Lower lobe of right lung (tissue), 2 donors: ENCODE data around the gene CDR2L. TPM values are rescaled to one million over a fixed set of nuclear protein-coding genes. Genes with fewer than 3 reads are reported as not detected.
A peak's percentile ranks its signal among the peaks of the same experiment; 100 is the strongest.
"Not testable (repeated sequence)": the region's sequence is repeated elsewhere in the genome, so short reads cannot be mapped to it uniquely, and the experiment has no call there.

Experiments
- ATAC-seq, 2 donors: fragments of 200-7000 bp; cut with Tn5 transposase; one replicate each; pipeline ENCODE4 v1.9.1; 2020 to 2022; ENCODE audit warnings: mild to moderate bottlenecking in 2 of 2, moderate library complexity in 2 of 2
- DNase-seq: peaks from one replicate; pipeline ENCODE4 v3.0.0-alpha.2; 2020
- H3K27ac ChIP-seq: fragments of 200-600 bp; one replicate; pipeline ENCODE4 v1.8.0; 2022
- H3K27me3 ChIP-seq: fragments of 200-600 bp; one replicate; pipeline ENCODE4 v1.8.0; 2022; ENCODE audit warnings: low read depth
- H3K36me3 ChIP-seq: fragments of 200-600 bp; one replicate; pipeline ENCODE4 v1.8.0; 2022; ENCODE audit warnings: mild to moderate bottlenecking
- H3K4me1 ChIP-seq: fragments of 200-600 bp; one replicate; pipeline ENCODE4 v1.8.0; 2022
- H3K4me3 ChIP-seq: fragments of 200-600 bp; one replicate; pipeline ENCODE4 v1.8.0; 2022; ENCODE audit warnings: mild to moderate bottlenecking
- H3K9me3 ChIP-seq: fragments of 200-600 bp; one replicate; pipeline ENCODE4 v1.8.0; 2022
- intact Hi-C: fragments of 100-400 bp; cut with DNase I; formaldehyde crosslinking; loops from one replicate; pipeline ENCODE4 v1.11.0; 2022
- total RNA-seq: library from RNA; stranded (reverse); fragmentation: NEBNext Ultra II Directional; extraction: Animal tissue kit (Norgen Biotek cat#: 25700); gene quantifications from one replicate; pipeline ENCODE4 v1.2.1, GENCODE V29; 2021
- TF ChIP-seq, protein P1 (sequence below): fragments of 200-600 bp; IDR thresholded peaks from one replicate; pipeline ENCODE4 v1.8.0; 2022; ENCODE audit warnings: antibody characterized with exemption, mild to moderate bottlenecking
- donor health status: DM: no; HTN: yes; CAD: no; lungs with severe emphysema.

The CDR2L gene
- total RNA-seq, 1 donor from 2014 or later = 12.6 TPM

DNA sequence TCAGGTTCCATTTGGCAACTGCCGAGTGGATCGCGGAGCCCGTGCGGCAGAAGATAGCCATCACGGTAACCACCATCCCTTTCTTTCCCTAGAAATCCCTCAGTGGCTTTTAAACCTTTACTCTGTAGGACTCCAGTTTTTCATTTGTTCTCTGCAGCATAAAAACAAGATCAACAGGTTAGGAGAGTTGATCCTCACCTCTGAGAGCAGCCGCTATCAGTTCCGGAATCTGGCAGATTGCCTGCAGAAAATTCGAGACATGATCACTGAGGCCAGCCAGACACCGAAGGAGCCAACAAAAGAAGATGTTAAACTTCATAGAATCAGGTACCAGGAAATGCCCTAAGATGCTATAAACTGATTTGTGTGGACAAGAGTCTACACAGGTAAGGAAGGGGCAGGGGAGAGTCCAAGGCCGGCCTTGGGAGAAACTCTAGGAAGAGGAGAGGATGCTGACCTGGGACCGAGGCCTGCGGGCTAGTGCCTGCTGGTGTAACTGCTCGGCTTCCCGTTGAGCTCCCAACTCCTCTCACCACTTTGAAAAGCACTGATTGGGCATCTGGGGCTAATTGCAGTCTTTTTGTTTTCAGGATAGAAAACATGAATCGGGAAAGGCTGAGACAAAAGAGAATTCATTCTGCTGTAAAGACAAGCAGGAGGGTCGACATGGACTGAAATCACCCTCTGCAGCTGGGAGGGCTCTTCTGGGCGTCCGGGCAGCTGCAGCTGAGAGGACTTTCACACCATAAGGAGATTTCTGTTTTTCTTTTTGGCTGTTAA lies 33.1 kb downstream of the CDR2L start:
- no peak for DNase-seq
- Histone ChIP-seq H3K9me3 (no peaks in the 10 kb centered on the region), H3K4me1 (no peaks in the 10 kb centered on the region), H3K27ac (no peak overlapping the region), H3K36me3 (peaks cover 64% of the 10 kb centered on the region), H3K4me3 (no peak overlapping the region), H3K27me3 (no peaks in the 10 kb centered on the region)
- TF ChIP-seq, protein P1, sequence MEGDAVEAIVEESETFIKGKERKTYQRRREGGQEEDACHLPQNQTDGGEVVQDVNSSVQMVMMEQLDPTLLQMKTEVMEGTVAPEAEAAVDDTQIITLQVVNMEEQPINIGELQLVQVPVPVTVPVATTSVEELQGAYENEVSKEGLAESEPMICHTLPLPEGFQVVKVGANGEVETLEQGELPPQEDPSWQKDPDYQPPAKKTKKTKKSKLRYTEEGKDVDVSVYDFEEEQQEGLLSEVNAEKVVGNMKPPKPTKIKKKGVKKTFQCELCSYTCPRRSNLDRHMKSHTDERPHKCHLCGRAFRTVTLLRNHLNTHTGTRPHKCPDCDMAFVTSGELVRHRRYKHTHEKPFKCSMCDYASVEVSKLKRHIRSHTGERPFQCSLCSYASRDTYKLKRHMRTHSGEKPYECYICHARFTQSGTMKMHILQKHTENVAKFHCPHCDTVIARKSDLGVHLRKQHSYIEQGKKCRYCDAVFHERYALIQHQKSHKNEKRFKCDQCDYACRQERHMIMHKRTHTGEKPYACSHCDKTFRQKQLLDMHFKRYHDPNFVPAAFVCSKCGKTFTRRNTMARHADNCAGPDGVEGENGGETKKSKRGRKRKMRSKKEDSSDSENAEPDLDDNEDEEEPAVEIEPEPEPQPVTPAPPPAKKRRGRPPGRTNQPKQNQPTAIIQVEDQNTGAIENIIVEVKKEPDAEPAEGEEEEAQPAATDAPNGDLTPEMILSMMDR = no peak
- no peak for ATAC-seq
- intact Hi-C loops = no loop called here

DNA sequence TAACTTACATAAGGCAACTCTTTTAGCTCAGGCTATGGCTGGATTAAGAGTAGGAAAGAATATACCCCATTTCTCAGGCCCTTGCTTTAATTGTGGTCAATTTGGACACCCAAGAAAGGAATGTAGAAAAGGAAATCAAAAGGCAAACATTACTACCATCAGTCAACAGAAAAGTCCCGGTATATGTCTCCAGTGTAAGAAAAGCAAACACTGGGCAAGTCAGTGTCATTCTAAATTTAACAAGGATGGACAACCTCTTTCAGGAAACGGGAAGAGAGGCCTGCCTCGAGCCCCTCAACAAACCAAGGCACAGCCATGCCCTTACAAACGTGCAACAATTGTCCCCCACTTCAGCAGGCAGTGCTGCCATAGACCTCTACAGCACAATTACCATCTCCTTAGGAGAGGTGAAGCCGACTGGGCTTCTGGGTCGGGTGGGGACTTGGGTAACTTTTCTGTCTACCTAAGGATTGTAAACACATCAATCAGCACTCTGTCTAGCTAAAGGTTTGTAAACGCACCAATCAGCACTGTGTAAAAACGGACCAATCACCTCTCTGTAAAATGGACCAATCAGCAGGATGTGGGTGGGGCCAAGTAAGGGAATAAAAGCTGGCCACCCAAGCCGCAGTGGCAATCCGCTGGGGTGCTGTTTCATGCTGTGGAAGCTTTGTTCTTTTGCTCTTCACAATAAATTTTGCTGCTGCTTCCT lies 37.4 kb downstream of the CDR2L start:
- TF ChIP-seq, protein P1 = no peak
- Histone ChIP-seq H3K9me3 (no peaks in the 10 kb centered on the region), H3K27me3 (no peaks in the 10 kb centered on the region), H3K4me1 (no peaks in the 10 kb centered on the region), H3K4me3 (no peak overlapping the region), H3K27ac (no peak overlapping the region), H3K36me3 (peaks cover 29% of the 10 kb centered on the region)
- intact Hi-C loops = no loop called here
- no peak for DNase-seq
- no peak for ATAC-seq

DNA sequence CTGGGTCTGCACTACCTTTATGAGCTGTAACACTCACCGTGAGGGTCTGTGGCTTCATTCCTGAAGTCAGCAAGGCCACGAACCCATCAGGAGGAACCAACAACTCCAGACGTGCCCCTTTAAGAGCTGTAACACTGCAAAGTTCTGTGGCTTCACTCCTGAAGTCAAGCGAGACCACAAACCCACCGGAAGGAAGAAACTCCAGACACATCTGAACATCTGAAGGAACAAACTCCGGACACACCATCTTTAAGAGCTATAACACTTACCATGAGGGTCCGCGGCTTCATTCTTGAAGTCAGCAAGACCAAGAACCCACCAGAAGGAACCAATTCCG lies 37.9 kb downstream of the CDR2L start:
- H3K9me3 ChIP-seq, DNase-seq, intact Hi-C loops, H3K4me1 ChIP-seq, H3K4me3 ChIP-seq, ATAC-seq, H3K27ac ChIP-seq, H3K27me3 ChIP-seq: not testable (repeated sequence)
- peaks cover 25% of the 10 kb centered on the region for H3K36me3 ChIP-seq

DNA sequence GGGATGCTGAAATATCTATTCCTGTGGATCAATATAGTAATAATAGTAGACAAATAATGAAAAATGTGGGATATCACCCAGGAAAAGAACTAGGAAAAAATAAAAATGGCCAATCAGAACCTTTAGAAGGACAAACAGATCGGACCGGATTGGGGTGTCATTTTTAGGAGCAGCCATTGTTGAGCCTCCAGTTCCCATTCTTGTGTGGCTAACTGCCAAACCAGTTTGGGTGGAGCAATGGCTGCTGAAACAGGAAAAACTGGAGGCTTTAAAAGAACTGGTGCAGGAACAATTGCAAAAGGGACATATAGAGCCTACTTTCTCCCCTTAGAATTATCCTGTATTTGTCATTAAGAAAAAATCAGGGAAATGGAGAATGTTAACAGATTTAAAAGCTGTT lies 39.2 kb downstream of the CDR2L start:
- intact Hi-C loops, DNase-seq, H3K4me3 ChIP-seq, H3K9me3 ChIP-seq, H3K27ac ChIP-seq, H3K27me3 ChIP-seq, H3K4me1 ChIP-seq, ATAC-seq: not testable (repeated sequence)
- H3K36me3 ChIP-seq = peaks cover 12% of the 10 kb centered on the region

DNA sequence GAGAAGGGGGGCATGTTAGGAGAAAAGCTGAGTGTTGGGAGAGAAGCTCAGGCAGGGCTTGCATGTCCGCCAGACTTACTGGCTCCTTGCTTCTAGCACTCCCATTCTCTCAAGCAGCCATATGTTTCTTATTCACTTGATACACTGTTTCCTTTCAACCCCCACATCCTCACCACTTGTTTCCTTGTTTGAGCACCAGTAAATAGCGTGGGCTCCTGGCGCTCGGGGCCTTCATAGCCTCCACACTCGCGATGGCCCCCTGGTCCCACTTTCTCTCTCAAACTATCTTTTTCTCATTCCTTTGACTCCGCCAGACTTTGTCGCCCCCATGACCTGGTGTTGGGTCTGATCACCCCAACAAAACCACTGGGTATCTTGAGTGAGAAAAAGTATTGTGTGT lies 42.7 kb downstream of the CDR2L start:
- H3K4me3 ChIP-seq = no peak overlapping the region
- intact Hi-C loops = no loop called here
- TF ChIP-seq, protein P1 = no peak
- H3K27me3 ChIP-seq = no peaks in the 10 kb centered on the region
- ATAC-seq (no peak), DNase-seq (no peak)
- peaks cover 24% of the 10 kb centered on the region for H3K4me1 ChIP-seq
- no peaks in the 10 kb centered on the region for H3K9me3 ChIP-seq
- H3K36me3 ChIP-seq = no peaks in the 10 kb centered on the region
- no peak overlapping the region for H3K27ac ChIP-seq

DNA sequence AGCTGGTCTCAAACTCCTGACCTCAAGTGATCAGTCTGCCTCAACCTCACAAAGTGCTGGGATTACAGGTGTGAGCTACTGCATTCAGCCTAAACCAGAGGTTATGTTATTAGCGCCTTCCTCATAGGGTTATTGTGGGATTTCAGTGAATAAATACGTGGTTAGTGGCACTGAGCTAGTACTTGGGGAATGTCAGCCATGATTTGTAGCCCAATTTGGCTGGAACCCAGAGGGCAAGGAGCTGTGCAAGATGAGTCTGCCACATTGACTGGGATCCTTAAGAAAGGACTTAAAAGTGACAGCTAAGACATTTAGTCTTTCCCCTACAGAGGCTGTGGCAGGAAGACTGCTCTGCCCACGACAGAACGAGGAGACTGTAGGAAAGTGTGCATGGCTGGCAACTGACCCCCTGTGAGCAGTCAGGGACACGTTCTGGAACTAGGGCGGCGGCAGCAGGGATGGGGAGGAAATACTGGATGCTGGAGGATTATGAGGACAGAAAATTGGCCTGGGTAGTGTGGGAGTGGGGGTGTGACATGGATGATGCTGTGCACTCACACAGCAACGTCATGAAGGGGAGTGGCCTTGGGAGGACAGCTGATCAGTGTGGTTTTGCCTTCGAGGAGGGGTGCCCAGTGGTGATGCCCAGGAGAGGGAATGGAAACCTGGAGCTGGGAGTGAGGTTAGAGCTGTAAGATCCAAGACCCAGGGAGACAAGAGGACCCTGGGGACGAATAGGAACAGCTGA lies 44.7 kb downstream of the CDR2L start:
- H3K27ac ChIP-seq = peak overlapping the region; percentile 44
- H3K4me3 ChIP-seq = peak overlapping the region; percentile 84
- H3K36me3 ChIP-seq = no peaks in the 10 kb centered on the region
- TF ChIP-seq, protein P1 = no peak
- H3K9me3 ChIP-seq = no peaks in the 10 kb centered on the region
- peaks cover 44% of the 10 kb centered on the region for H3K4me1 ChIP-seq
- peak; percentile 68 for DNase-seq
- H3K27me3 ChIP-seq = no peaks in the 10 kb centered on the region
- intact Hi-C loops = no loop called here
- ATAC-seq = peak; percentile 10 to 52
